HepG2 (cell line): ENCODE results near the gene ZNF326. TPM values are rescaled to one million over a fixed set of nuclear protein-coding genes. Genes with fewer than 3 reads are reported as not detected.

Experiments
- ATAC-seq: fragments of 200-7000 bp; cut with Tn5 transposase; 3 replicates; pipeline ENCODE4 v1.9.1; 2020; ENCODE audit warnings: mild to moderate bottlenecking, moderate library complexity
- BruUV-seq: library from RNA; stranded (reverse); fragments of 400-500 nt; replicated peaks from 2 replicates; lab custom pipeline; 2021; lab: Mats Ljungman, UMichigan
- CTCF ChIA-PET: fragments of 300-600 bp; formaldehyde crosslinking; extraction: SDS; loops from one replicate; lab custom pipeline; 2021; ENCODE audit warnings: low total read pairs, inconsistent platforms, low intra/inter-chr PET ratio; lab: Yijun Ruan, JAX
- POLR2A ChIA-PET: fragments of 350-600 bp; sonication (Branson Sonifier 250); formaldehyde crosslinking; loops from one replicate; lab custom pipeline; 2020; ENCODE audit warnings: antibody characterized with exemption, inconsistent platforms; lab: Yijun Ruan, JAX
- DNase-seq: peaks from one replicate; pipeline ENCODE4 v3.0.0-alpha.2; 2015; ENCODE audit warnings: low spot score
- FAIRE-seq: peaks from 3 replicates; lab custom pipeline; 2011; peaks lifted over from hg19 to GRCh38; lab: Jason Lieb, UNC
- H2AFZ ChIP-seq: one replicate; pipeline ENCODE4 v1.6.1; 2011; ENCODE audit warnings: low read length, inconsistent platforms
- H3K27ac ChIP-seq: fragments of 300-600 bp; 3 replicates; pipeline ENCODE4 v1.8.0; 2011; ENCODE audit warnings: mixed run types, mild to moderate bottlenecking, mixed read lengths, low read length, inconsistent platforms; ENCODE audit not compliant: insufficient read depth; ENCODE audit errors: extremely low read length
- H3K27me3 ChIP-seq, 2 experiments: fragments of 200-600 bp in 1 of 2; 2 replicates in 1 of 2; 3 replicates in 1 of 2; pipeline versions ENCODE4 v1.6.0 to v1.8.0; 2011; ENCODE audit warnings: low read length in 2 of 2, mild to moderate bottlenecking in 2 of 2, moderate library complexity in 2 of 2, inconsistent platforms in 1 of 2; ENCODE audit not compliant: insufficient read depth in 2 of 2, control insufficient read depth in 1 of 2
- H3K36me3 ChIP-seq, 2 experiments: fragments of 200-600 bp in 1 of 2; replicated peaks in 1 of 2; 2 replicates in 1 of 2; 3 replicates in 1 of 2; pipeline versions ENCODE4 v1.5.1 to v1.8.0; 2011; ENCODE audit warnings: low read length in 2 of 2, inconsistent platforms in 1 of 2; ENCODE audit not compliant: insufficient read depth in 2 of 2, control insufficient read depth in 1 of 2
- H3K4me1 ChIP-seq: 2 replicates; pipeline ENCODE4 v1.5.1; 2012; ENCODE audit warnings: low read length, inconsistent platforms; ENCODE audit not compliant: insufficient read depth
- H3K4me2 ChIP-seq: 2 replicates; pipeline ENCODE4 v1.6.0; 2011; ENCODE audit warnings: low read depth, low read length, inconsistent platforms
- H3K4me3 ChIP-seq, 3 experiments: fragments of 200-600 bp in 1 of 3; sonication (generic), shearing (Covaris generic) in 1 of 3; replicated peaks in 1 of 3; 2 replicates each; pipeline ENCODE4 v1.5.1; 2011 to 2016; ENCODE audit warnings: low read length in 3 of 3, inconsistent platforms in 2 of 3, low read depth in 2 of 3, mild to moderate bottlenecking in 2 of 3, control low read depth in 1 of 3, mixed read lengths in 1 of 3; ENCODE audit not compliant: insufficient read depth in 1 of 3
- H3K79me2 ChIP-seq: one replicate; pipeline ENCODE4 v1.6.1; 2011; ENCODE audit warnings: low read length, inconsistent platforms; ENCODE audit not compliant: insufficient read depth
- H3K9ac ChIP-seq: 2 replicates; pipeline ENCODE4 v1.6.0; 2011; ENCODE audit warnings: mild to moderate bottlenecking, low read depth, low read length, inconsistent platforms; ENCODE audit not compliant: insufficient read depth
- H3K9me3 ChIP-seq: 2 replicates; pipeline ENCODE4 v1.5.1; 2012; ENCODE audit warnings: mild to moderate bottlenecking, low read length
- H4K20me1 ChIP-seq: 2 replicates; pipeline ENCODE4 v1.6.0; 2011; ENCODE audit warnings: inconsistent platforms, mild to moderate bottlenecking, low read length, moderate library complexity; ENCODE audit not compliant: insufficient read depth
- BHLHE40 ChIP-seq: IDR thresholded peaks from 2 replicates; pipeline ENCODE4 v1.6.1; 2011; ENCODE audit warnings: low read length, improper control_type of control experiment
- CC2D1A ChIP-seq: sonication (generic); formaldehyde crosslinking; IDR thresholded peaks from 2 replicates; pipeline ENCODE4 v1.8.1; 2023; ENCODE audit warnings: mild to moderate bottlenecking, missing genetic modification reagents
- FOXO1 ChIP-seq: sonication (generic); formaldehyde crosslinking; IDR thresholded peaks from 2 replicates; pipeline ENCODE4 v1.4.0; 2020; ENCODE audit warnings: missing genetic modification reagents
- HOXA3 ChIP-seq: sonication (generic); formaldehyde crosslinking; IDR thresholded peaks from 2 replicates; pipeline ENCODE4 v1.5.0; 2020; ENCODE audit warnings: missing genetic modification reagents
- MAFF ChIP-seq: IDR thresholded peaks from 2 replicates; pipeline ENCODE4 v1.6.1; 2011; ENCODE audit warnings: low read depth, low read length, improper control_type of control experiment
- NR2C2 ChIP-seq: sonication (generic); formaldehyde crosslinking; IDR thresholded peaks from 2 replicates; pipeline ENCODE4 v1.4.0; 2020; ENCODE audit warnings: missing genetic modification reagents, mild to moderate bottlenecking, moderate library complexity, borderline replicate concordance
- TAF15 ChIP-seq: fragments of 200-400 bp; formaldehyde crosslinking; IDR thresholded peaks from one replicate; pipeline ENCODE4 v1.6.1; 2018; ENCODE audit warnings: mild to moderate bottlenecking, low read depth, low read length; ENCODE audit not compliant: poor library complexity, severe bottlenecking
- ZNF383 ChIP-seq: sonication (generic); formaldehyde crosslinking; IDR thresholded peaks from 2 replicates; pipeline ENCODE4 v1.4.0; 2020; ENCODE audit warnings: missing genetic modification reagents, mild to moderate bottlenecking, borderline replicate concordance
- ZNF552 ChIP-seq: sonication (generic); formaldehyde crosslinking; IDR thresholded peaks from 2 replicates; pipeline ENCODE4 v1.9.0; 2022; ENCODE audit warnings: missing genetic modification reagents, mild to moderate bottlenecking, borderline replicate concordance
- ZNF672 ChIP-seq: sonication (generic); formaldehyde crosslinking; IDR thresholded peaks from 2 replicates; pipeline ENCODE4 v1.8.1; 2022; ENCODE audit warnings: missing genetic modification reagents
- WGBS: methylation state at CpG from one replicate; pipeline ENCODE4 v1.1.6; 2017; ENCODE audit warnings: low lambda C conversion rate; 5-methylcytosine and 5-hydroxymethylcytosine counted together
- in situ Hi-C: cut with HindIII; loops from 2 replicates; pipeline ENCODE4 v1.10.0; 2017; ENCODE audit warnings: low pct_unique_long_range_greater_than_20kb; ENCODE audit not compliant: extremely low pct_ligation_motif_present
- intact Hi-C: fragments of 100-400 bp; cut with micrococcal nuclease; formaldehyde crosslinking; loops from one replicate; pipeline ENCODE4 v1.10.0; 2022; ENCODE audit not compliant: unreplicated experiment
- polyA plus RNA-seq, 8 experiments: library from polyadenylated mRNA; depleted of rRNA in 3 of 8; stranded (reverse) in 7 of 8; unstranded in 1 of 8; fragments of >200 nt; fragmentation: Illumina TruSeq in 4 of 8; extraction: Trizol in 4 of 8; gene quantifications; 2 replicates each; pipeline versions ENCODE4 v1.2.1 to v1.2.3, GENCODE V29; 2011 to 2016; ENCODE audit warnings: low read depth in 4 of 8, missing spikeins in 1 of 8, mixed read lengths in 1 of 8; ENCODE audit not compliant: insufficient read depth in 1 of 8
- total RNA-seq, 5 experiments: library from RNA; depleted of rRNA; stranded (reverse); fragments of >200 nt; fragmentation: Illumina TruSeq; extraction: Trizol; gene quantifications; 2 replicates each; pipeline ENCODE4 v1.2.3, GENCODE V29; 2016; ENCODE audit warnings: low read depth in 1 of 5
- TF ChIP-seq, protein P1 (sequence below): fragments of 450-650 bp; IDR thresholded peaks from 2 replicates; pipeline ENCODE4 v1.6.1; 2017
- TF ChIP-seq, protein P2 (sequence below): sonication (generic); formaldehyde crosslinking; IDR thresholded peaks from 2 replicates; pipeline ENCODE4 v1.8.1; 2023; ENCODE audit warnings: mild to moderate bottlenecking, missing genetic modification reagents

Gene ZNF326
- total and polyA plus RNA-seq, 2 of the 13 experiments (the other 11 are each of a cell fraction or from before 2014, with no cell fraction given) = 6.3 to 16.4 TPM

- intact Hi-C loops (no loop called here), in situ Hi-C loops (no loop called here)
- Histone ChIP-seq H4K20me1 (no peaks in the 10 kb centered on the region), H3K4me1 (no peaks in the 10 kb centered on the region), H2AFZ (no peak overlapping the region), H3K79me2 (no peaks in the 10 kb centered on the region), H3K36me3 (no peaks in the 10 kb centered on the region), H3K27ac (no peak overlapping the region), H3K27me3 (no peaks in the 10 kb centered on the region), H3K4me3 (no peak overlapping the region), H3K4me2 (no peak overlapping the region), H3K9ac (no peak overlapping the region), H3K9me3 (no peaks in the 10 kb centered on the region)
- no peak for ATAC-seq
- 68% methylated on average over 1 of the region's 1 CpG for WGBS
- BruUV-seq = no TSS peak
- POLR2A ChIA-PET = no interaction called here
- TF ChIP-seq FOXO1 (CRISPR knock-in tag) (no peak), ZNF383 (CRISPR knock-in tag) (no peak), NR2C2 (CRISPR knock-in tag) (no peak), BHLHE40 (no peak), ZNF552 (CRISPR knock-in tag) (no peak), CC2D1A (CRISPR knock-in tag) (no peak), HOXA3 (CRISPR knock-in tag) (no peak)
- no peak for FAIRE-seq
- no peak for DNase-seq
- CTCF ChIA-PET = no interaction called here
Observed at GRCh38 chr1:90074970-90075391, 80.1 kb downstream of the ZNF326 start.

DNA sequence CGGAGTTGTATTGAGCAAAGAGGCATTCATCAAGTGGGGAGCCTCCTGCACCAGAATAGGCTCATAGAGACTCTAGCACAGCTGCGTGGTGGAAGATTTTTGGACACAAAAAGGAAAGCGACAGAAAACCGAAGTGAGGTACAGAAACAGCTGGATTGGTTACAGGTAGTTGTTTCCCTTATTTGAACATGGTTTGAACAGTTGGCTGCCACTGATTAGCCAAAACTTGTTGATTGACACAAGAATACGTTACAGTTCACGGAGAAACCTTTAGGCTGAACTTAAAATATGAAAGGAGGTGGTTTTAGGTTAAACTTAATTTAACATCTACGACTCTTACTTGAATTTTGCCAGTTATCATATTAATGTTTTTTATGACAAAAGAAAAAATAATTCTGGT lies 89.1 kb downstream of the ZNF326 start:
- H3K79me2 ChIP-seq = no peaks in the 10 kb centered on the region

More for the DNA sequence above, 89.1 kb downstream of the ZNF326 start:
- no TSS peak for BruUV-seq
- intact Hi-C loops = no loop called here
- ATAC-seq = no peak
- no peak overlapping the region for H3K27ac ChIP-seq
- TF ChIP-seq, protein P1, sequence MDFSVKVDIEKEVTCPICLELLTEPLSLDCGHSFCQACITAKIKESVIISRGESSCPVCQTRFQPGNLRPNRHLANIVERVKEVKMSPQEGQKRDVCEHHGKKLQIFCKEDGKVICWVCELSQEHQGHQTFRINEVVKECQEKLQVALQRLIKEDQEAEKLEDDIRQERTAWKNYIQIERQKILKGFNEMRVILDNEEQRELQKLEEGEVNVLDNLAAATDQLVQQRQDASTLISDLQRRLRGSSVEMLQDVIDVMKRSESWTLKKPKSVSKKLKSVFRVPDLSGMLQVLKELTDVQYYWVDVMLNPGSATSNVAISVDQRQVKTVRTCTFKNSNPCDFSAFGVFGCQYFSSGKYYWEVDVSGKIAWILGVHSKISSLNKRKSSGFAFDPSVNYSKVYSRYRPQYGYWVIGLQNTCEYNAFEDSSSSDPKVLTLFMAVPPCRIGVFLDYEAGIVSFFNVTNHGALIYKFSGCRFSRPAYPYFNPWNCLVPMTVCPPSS = no peak
- TF ChIP-seq TAF15 (no peak), MAFF (no peak), ZNF672 (CRISPR knock-in tag) (no peak)
- TF ChIP-seq, protein P2, sequence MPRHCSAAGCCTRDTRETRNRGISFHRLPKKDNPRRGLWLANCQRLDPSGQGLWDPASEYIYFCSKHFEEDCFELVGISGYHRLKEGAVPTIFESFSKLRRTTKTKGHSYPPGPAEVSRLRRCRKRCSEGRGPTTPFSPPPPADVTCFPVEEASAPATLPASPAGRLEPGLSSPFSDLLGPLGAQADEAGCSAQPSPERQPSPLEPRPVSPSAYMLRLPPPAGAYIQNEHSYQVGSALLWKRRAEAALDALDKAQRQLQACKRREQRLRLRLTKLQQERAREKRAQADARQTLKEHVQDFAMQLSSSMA (CRISPR knock-in tag) = no peak
- TF ChIP-seq, all 625 proteins: peak for 0
- H3K4me1 ChIP-seq = no peaks in the 10 kb centered on the region
- H3K9me3 ChIP-seq = no peaks in the 10 kb centered on the region
- no peak overlapping the region for H3K4me2 ChIP-seq
- no peaks in the 10 kb centered on the region for H3K36me3 ChIP-seq
- no peaks in the 10 kb centered on the region for H4K20me1 ChIP-seq
- in situ Hi-C loops = no loop called here
- H2AFZ ChIP-seq = no peak overlapping the region
- DNase-seq = no peak
- WGBS = 2% methylated on average over 7 of the region's 7 CpGs
- POLR2A ChIA-PET = no interaction called here
- H3K4me3 ChIP-seq = no peak overlapping the region
- FAIRE-seq = no peak
- no peak overlapping the region for H3K9ac ChIP-seq
- peaks cover 0 to 8% of the 10 kb centered on the region in 2 experiments; a peak in 1 of 5 replicates for H3K27me3 ChIP-seq
- CTCF ChIA-PET = no interaction called here
